Activated CD4-positive, CD25-positive, alpha-beta regulatory T cell treated with anti-CD3 and anti-CD28 coated beads, Interleukin-2, amount 50 U/mL, for 16 hours (primary cell): Measurements from ENCODE around the gene PCNX2.
"Not testable (repeated sequence)": the region's sequence is repeated elsewhere in the genome, so short reads cannot be mapped to it uniquely, and the experiment has no call there.

Source experiments
- DNase-seq: peaks from one replicate; pipeline ENCODE4 v3.0.0-alpha.2; 2020; ENCODE audit warnings: low read depth, low spot score

PCNX2 gene

DNA sequence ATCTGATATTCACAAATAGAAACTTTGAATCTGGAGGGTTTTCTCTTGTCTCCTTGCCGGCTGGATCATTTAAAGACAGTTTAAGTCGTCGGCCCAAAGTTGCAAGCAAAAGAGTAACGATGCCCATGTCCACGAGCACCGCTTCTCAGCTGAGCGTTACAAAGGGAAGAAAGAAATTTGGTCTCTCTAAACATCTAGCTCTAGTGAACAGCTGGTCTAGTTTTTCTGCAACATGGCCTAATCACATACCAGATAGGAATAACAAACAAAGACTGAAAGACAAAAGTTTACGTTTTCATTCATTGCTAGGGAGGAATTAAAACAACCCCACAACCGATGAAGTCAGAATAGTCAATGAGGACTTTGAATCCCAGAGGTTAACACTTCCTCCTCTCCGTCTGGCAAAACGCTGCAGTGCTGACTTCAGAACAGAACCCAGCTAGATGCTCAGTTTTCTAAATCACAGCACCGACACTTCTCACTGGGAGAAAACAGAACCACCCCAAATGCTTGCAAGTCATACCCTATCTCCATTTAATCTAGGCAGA is 275.7 kb downstream of the PCNX2 start:
- DNase-seq = no peak

DNA sequence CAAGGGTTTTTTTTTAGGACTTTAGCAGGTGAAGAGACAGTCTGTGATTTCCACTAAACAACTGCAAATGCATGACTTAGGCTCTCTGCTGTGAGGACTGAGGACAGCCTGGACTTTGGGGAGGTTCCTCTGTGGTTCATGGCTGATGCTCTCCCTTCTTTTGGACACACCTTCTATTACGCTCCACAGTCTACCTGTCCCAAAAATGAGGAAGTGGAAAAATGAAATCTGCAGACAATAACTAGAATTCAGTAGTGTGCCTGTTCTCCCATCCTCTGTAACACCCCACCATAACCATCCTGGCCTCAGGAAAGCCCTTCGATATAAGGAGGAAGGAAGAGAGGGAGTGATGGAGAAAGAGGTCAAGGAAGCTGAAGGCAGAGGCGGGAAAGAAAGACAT is 276.4 kb downstream of the PCNX2 start:
- no peak for DNase-seq

DNA sequence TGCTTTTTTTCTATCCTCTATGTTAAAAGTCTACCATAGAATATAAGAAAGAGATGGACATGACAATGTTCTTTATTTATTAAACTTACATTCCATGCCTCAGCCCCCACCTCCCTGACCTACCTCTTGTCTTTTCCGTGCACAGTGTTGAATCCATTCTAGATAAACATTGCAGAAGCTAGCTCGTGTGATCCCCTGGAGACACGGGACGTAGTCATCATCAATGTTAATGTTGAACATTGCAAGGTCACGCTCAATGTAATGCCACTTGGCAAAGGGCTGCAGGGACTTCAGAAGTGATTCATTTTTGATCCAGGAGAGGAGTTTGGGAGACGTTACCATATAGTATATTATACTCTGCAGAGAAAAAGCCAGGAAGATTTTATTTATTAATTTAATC is 278.7 kb downstream of the PCNX2 start:
- DNase-seq = no peak

DNA sequence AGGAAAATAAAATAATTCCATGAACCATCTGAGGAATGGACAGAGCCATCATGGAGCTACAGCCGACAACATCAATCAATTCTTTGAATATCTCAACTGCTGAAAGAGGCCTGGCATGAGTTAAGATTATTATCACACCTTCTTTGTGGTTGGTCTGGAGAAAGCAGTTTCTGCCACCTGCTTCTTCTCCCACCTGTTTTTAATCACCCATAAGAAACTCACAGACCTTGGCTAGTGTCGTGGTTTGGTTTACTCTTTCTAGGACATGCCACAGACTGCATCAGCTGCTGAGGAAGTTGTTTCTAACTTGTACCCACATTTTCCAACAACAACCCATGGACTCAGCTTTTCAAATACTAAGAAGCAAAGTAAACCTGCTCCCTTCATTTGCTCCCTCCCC is 279.6 kb downstream of the PCNX2 start:
- DNase-seq = no peak

DNA sequence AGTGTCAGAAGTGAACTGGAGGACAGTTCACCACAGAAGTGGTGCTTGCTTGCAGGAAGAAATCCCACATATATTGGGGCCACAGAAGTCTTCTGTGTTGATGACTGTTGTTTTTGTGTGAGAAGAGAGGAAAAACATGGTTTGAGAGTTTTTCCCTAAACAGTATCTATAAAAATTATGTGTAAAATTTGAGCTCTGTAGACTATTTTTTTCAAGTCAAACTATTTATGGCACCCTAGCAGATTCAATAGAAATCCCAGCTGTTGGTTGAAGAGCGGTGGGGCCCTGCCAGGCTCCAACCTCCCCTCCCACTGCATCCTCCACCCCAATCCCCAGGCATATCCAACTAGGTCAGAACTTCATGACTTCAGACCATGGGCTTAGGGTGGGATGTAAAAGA is 283.5 kb downstream of the PCNX2 start:
- DNase-seq = no peak

DNA sequence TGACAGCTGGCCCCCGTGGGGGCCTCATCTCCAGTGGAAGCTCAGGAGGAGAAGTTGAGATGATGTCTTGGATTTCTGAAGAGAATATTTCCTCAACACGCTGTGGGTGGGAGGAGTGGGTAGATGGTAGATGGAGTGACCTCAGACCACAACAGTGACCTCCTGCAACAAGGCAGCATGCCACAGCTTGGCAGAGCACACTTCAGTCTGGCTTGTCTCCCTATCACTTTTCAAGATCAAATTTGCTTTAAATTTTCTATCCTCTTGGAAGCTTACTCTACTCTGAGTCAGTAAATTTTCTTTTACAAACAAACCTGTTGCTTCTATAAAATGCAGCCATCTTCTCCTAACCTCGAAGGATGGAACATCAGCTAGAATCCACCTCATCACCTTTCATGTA is 285.4 kb downstream of the PCNX2 start:
- no peak for DNase-seq

DNA sequence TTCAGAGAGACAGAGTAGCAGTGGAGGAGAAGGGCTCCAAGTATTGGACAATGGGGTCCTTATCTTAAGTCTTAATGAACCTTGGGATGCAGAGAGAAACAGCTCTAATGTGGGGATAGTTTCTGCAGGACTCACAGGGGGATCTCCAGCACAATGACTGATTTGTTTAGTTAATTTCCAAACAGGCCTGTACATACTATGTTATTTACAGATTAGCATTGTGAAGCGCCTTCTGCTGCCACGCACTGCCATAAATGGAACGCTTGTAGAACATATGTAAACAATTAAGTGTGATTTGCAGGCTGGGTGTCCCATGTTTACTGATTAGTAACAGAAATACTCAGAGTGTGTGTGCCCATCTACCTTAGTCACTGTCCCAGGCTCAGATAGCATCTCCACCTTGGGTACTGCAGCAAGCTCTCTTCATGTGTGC is 289.0 kb downstream of the PCNX2 start:
- no peak for DNase-seq

DNA sequence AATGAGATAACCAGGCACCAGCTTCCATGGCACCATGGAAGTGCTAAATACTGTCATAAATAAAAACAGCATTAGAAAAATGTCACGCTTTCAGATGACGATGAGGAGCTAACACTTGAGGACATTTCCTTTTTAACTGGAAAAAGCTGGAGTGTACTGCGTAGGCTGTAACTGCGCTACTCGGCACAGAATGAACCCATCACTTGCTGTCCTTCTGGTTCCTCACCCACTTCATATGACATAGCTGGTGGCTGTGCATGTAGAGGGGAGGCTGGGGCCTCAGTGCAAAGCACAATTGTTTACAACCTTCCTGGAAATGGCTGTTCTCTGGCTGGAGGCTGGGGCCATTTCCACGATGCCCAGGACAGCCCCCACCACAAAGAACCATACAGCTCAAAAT is 289.4 kb downstream of the PCNX2 start:
- DNase-seq = no peak

DNA sequence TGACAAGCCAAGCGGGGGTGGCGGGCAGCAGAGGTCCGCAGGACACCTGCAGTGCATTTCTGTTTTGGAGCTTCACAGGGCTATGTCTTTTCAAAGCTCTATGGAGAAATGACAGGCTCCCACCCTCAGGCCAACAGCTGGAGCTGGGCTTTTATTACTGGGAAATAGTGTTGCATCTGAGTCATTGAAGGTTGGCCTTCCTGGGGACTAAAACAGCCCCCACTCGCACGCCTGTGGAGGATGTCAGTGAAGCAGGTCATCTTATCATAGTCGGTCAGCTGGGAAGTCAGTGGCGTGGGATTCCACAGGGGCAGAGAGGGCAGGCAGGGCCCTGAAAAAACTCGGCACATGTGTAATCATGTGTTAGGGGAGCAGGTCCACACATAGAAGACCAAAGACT is 289.8 kb downstream of the PCNX2 start:
- no peak for DNase-seq

DNA sequence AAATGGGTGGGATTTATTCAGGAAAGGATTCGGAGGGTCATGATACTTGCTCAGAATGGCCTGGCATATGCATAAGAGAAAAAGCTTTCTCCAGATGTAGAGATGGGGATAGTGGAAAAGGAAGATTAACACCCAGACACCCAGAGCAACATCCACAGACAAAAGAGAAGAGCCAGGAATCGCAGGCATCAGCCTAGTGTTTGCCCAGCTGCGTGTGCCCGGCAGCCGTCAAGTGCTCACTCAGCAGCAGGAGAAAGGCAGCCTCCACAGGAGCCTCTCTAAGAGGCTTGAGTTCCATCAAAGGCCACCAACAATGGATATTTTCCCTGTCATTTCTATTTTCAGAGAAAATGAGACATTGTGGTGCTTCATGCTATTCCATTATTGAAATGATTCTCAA is 290.4 kb downstream of the PCNX2 start:
- DNase-seq = no peak

DNA sequence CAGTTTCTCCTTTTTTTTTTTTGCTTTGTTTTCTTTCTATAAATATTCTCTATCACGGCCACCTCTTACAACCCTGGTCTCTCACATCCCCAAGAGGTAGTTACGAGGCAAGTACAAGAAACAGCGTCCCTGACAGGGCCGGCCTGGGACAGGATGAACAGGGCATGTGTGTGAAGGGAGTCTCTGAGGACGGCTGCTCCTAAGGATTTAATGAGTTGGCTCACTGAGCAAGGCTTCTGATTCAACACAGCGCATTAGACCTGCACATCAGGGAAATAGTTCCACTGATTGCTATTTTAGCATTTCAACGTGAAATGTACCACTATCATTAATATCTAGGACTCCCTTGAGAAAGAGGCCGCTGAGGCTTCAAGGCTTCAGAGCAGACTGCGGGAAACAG is 291.1 kb downstream of the PCNX2 start:
- DNase-seq = no peak

DNA sequence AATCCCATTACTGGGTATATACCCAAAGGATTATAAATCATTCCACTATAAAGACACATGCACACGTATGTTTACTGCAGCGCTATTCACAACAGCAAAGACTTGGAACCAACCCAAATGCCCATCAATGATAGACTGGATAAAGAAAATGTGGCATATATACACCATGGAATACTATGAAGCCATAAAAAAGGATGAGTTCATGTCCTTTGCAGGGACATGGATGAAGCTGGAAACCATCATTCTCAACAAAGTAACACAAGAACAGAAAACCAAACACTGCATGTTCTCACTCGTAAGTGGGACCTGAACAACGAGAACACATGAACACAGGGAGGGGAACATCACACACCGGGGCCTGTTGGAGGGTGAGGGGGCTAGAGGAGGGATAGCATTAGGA is 291.9 kb downstream of the PCNX2 start:
- DNase-seq = not testable (repeated sequence)

DNA sequence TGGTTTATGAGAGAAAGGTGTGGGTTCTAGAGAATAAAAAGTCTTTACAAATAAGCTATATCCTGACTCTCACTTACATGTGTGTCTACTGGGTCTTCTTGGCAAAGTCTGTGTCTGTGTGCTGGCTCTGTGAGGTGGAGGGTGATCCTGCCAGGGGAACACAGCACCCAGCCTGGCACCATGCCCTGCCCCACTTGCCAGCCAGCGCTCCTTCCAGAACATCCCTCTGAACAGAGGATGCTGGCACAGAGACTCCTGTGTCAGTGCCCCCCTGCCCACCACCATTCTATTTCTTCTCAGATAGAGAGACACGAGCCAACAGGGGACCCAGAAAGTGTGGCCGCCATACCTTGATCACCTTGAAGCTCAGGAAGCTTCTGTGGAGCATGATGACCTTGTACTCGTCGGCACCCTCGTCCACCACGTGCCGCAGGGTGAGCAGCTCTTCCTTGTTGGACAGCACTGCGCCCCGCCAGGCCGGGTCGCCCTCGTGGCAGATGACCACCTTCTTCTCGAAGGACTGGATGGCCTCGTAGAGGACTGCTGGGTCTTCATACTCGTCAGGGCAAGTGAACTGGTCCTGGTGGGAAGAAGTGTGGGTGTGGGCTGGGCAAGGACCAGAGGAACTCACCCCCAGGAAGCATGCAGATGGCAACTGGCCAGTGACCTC is 295.4 kb downstream of the PCNX2 start:
- DNase-seq = no peak

DNA sequence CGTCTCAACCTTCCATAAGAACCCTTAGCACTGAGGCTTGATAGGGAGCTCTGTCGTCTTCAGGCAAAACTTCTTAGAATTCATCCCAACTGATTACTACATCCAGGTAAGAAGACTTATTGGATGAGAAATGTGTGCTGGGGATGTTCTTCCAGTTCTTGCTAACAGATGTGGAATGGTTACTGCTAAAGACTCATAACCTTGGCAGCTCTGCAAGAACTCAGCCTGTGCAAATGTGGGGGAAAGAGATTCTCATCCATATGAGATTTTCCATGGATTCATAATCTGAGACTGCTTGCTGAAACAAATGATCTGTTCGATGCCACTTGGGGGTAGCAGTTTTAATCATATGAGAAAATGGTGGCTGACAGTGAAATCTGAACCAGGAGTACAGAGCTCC is 296.9 kb downstream of the PCNX2 start:
- no peak for DNase-seq

DNA sequence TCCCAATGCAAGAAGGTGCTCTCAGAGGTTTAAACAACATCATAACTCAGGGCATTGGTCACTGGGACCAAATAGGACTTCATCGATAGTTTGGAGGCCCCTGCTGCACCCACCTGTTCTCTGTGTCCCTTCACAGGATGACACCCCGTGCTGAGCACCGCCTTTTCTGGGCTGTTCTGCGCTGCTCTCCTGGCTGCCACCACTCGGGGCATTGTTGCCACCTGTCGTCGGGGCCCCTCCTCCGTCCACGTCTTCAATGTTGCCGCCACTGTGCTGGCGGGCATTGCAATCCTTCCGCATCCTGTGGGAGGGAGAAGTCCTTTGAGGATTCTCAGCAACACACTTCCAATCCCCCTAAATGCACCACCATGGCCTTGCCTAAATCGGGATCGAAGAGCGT is 297.4 kb downstream of the PCNX2 start:
- no peak for DNase-seq

DNA sequence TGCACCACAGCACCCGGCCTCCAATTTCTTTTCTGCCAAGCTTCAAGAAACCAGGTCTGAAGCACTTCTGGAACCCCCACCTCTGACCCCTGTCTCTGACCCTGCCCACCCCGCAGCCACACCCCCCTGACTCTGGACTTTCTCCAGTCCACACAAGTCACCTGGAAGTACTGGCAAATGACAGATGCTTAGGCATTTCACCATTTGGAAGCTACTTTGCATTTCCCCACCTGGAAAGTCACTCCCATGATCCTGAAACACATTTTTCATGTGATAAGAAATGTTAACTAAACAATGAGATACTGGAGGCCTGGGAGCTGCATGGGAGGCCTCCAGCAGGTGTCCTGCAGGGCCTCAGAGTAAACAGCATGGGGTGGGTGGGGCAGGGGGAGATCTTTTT is 299.4 kb downstream of the PCNX2 start:
- DNase-seq = no peak

DNA sequence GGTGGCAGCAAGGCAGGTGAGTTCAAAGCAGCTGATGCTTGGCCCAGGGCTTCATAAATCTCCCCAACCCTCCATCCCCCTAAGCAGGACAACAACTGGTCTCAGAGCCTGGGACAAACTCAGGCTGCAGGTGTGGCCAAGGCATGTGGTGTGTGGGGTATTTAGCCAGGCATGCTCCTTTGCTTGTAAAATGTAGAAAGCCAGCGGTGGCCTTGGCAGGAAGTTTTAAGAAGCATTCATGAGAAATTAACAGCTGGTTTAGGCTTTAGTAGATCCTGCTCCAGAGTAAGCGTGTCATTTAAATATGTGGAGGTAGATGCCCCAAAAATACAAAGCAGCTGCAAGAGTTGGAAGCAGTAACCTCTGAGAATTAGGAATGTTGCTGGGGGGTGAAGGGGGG is 300.3 kb downstream of the PCNX2 start:
- no peak for DNase-seq

DNA sequence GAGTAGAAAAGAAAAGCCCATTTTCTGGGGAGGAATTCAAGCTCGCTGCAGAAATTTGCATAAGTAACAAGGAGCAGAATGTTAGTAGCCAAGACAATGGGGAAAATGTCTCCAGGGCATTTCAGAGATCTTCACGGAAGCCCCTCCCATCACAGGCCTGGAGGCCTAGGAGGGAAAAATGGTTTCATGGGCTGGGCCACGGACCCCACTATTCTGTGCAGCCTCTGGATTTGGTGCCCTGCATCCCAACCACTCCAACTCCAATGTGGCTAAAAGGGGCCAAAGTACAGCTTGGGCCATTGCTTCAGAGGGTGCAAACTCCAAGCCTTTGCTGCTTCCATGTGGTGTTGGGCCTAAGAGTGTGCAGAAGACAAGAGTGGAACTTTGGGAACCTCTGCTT is 302.0 kb downstream of the PCNX2 start:
- no peak for DNase-seq

DNA sequence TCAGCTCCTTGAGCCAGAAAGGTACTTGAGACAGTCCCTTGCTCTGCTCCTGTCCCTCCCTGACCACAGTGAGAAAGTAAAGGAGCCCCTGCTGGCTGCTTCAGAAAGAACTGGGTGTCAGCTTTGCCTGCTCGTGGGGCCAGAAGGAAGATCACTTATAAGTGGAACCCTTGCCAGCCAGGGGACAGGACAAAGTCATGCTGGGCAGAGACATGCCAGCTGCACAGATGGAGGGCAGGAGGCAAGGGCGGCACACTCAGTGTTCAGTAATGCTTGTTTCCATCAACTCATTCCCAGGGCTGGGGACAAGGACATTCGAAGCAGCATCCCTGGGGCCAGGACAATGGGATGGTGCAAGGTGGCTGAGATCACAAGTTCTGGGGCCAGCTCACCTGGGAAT is 303.3 kb downstream of the PCNX2 start:
- no peak for DNase-seq

DNA sequence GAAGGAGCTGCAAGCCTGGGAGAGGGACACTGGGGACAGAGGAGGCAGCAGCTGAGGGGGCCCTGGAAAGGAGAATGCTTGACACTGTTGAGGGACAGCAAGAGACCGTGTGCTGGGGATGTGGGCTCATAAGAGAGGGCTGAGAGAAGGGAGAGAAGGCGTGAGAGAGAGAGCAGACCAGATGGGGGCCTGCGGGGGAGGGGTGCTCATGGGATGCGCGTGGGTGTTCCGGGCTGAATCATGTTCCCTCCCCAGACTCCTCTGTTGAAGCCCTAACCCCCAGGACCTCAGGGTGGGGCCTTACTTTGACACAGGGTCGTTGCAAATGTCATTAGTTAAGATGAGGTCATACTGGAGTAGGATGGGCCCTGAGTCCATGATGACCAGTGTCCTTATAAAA is 304.3 kb downstream of the PCNX2 start:
- no peak for DNase-seq

DNA sequence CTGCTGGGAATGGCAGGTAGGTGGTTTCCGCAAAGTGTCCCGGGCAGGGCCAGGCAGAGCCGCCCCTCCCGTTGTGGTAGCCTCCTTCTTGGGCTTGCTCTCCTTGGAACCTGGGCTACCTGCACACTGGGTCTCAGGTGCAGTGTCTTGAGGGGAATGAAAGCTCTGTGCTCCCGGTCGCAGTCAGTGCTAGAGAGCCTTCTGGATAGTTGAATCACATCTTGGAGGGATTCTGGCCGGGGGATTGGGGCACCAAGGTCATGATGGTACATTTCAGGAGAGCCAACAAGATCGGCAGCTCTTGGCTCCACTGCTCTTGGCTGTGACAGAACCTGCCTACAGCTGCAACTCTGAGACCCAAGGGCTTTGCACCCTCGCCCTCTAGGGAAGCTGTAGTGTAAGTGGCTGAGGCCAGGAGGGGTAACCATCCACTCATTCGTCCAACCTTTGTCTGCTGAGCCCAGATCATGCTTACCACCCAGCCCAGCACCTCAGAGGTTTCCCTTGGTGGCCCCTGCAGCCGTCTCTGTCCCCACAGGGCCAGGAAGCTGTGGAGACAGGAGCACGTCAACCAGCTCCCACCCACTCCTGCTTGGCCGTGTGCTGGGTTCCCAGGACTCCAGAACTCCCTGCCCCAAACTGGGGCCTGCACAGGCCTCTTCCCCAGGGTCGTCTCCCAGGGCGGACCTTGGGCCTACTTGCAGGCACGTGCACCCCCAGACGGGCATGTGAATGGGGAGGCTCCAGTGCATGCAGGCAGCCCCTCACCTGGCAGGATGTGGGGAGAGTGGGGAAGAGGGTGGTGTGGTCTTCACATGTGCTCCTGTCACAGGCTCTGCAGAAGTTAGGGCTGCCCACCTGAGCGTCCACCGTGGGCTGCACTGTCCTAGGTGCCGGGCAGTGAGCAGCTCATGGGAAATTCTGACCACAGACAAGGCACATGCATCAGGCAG is 305.1 kb downstream of the PCNX2 start:
- no peak for DNase-seq

DNA sequence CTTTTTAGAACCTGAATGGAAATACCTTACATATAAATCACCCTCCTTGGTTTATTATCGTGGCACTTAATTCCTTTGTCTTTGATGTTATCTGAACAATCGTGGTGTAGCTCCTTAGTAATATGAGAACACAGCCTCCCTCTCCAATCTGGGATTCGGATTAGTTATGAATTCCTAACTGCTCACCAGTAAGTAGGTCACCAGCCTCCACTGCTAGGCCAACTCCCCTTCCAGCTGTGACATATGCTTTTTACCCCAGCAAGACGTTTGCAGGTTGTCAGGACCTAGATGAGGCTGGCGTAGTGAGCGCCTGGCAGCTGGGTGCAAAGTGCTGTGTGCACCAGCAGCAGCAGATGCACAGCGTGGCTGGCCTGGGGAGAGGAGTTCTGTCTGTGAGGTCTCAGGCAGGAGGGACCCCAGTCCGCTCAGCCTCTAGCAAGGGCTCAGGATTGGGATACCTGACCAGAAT is 306.9 kb downstream of the PCNX2 start:
- DNase-seq = no peak

DNA sequence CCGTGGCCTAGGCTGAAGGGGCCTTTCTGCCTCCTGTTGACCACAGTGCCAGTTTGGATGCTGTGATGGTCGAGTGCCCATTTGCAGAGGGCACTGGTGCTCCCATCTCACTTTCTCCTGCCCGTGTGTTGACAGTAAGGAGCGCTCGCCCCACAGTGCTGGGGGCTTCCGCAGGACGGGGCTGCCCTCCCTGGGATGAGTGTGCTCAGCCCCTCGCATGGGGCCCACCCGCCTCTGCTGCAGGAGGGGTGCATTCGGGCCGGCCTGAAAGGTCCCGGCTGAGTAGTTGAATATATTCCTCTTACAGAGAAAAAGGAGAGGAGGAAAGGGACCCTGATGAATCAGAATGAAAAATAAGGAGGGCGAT is 307.8 kb downstream of the PCNX2 start:
- no peak for DNase-seq
